ENCODE data around the gene DNAJC21. TPM values are rescaled to one million over a fixed set of nuclear protein-coding genes. Genes with fewer than 3 reads are reported as not detected.

Gene DNAJC21
- total and polyA plus RNA-seq, 9 of the 15 experiments (the other 6 are each of a cell fraction or from before 2014, with no cell fraction given), result 26.6 to 105 (median 70.7) TPM

DNA sequence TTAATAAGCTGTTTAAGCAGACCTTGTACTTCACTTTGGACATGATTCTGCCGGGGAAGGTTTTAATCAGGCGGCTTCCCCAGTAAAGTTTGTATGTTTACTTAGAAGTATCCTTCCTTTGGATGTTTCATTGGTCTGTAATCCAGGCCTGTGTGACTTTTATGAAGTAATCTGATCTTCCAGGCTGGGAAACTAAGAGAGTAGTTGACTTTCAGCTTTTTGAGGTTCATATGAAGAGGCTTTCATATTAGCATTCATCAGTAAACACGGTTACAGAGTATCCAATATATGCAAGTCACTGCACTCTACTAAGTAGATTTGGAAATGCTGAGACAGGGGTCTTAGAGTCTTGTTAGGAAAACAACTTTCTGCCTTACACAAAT lies 1.1 kb downstream of the DNAJC21 start (continued):
- 0 out of 2 replicates have a peak, but pooled peaks have one; percentile 22 for TF ChIP-seq HDAC2 (IDR thresholded peaks at IDR 0.05)

DNA sequence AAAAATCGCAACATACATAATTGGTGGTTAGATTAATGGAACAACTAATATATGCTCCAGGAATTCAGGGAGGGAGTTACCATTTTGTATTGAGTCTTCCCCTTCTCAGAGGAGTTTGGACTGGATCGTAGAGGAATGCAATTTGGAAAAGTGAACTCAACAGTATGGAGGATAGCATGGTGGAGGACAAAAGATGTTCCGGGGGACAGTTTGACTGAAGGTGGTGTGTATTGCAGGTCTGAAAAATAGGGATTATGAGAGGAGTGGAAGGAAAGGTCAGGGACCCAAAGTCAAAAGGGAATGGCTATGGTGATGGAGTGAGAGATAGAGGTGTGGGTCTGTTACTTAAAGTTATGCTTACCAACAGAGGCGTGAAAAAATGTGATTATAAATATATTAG lies 1.5 kb downstream of the DNAJC21 start:
- Histone ChIP-seq H3K79me2 (ENCODE audit: control insufficient read depth, insufficient read depth, low read length) (peaks cover 72% of the 10 kb centered on the region), H3K4me2 (ENCODE audit: insufficient read depth, low read length) (peak overlapping the region; percentile 94), H3K9ac (ENCODE audit: insufficient read depth in 1 of 2, low read depth in 2 of 2, low read length in 2 of 2) (peak overlapping the region; percentile 66 to 76), H3K27ac (ENCODE audit: extremely low read depth, low read depth, low read length) (peak overlapping the region; percentile 85), H4K20me1 (replicated peaks; ENCODE audit: control insufficient read depth, insufficient read depth, low read length) (no peaks in the 10 kb centered on the region), H2AFZ (ENCODE audit: low read depth, low read length) (no peak overlapping the region), H3K36me3 (ENCODE audit: control insufficient read depth, insufficient read depth, low read length) (peaks cover 62% of the 10 kb centered on the region), H3K9me3 (replicated peaks; ENCODE audit: control insufficient read depth, insufficient read depth, low read depth, low read length) (no peaks in the 10 kb centered on the region), H3K9me1 (ENCODE audit: control insufficient read depth, insufficient read depth, low read length) (no peaks in the 10 kb centered on the region), H3K4me1 (replicated peaks in 1 of 2; ENCODE audit: control insufficient read depth in 2 of 2, insufficient read depth in 2 of 2, low read length in 2 of 2) (peaks cover 9 to 18% of the 10 kb centered on the region in 2 experiments; a peak in 4 of 5 replicates), H3K4me3 (peak overlapping the region; percentile 84), H3K27me3 (ENCODE audit: control insufficient read depth in 2 of 2, insufficient read depth in 2 of 2, low read length in 2 of 2) (no peaks in the 10 kb centered on the region)
- FAIRE-seq, result no peak
- no peak for DNase-seq (ENCODE audit: extremely low read depth in 1 of 4, low spot score in 3 of 4)
- no peak for ATAC-seq
- ChIA-PET CTCF (ENCODE audit: low intra/inter-chr PET ratio) (no interaction called here), POLR2A (interaction anchor here (1.2 to 3.7 kb wide), 2 partner anchors 13 to 14 kb away, joined by 4 to 67 read pairs; partner anchors contain the start of genes BRIX1 and RAD1)
- intact Hi-C loops (cut with micrococcal nuclease) (no loop called here), in situ Hi-C loops (cut with MboI) (no loop called here)
- WGBS (ENCODE audit: insufficient coverage, low coverage, missing lambda C conversion rate), result 5% methylated on average over 4 of the region's 4 CpGs
- TSS peak; percentile 52 for BruUV-seq (replicated peaks)
- no peak for TF ChIP-seq E2F5 (CRISPR knock-in tag; IDR thresholded peaks at IDR 0.05)
- no peak for TF ChIP-seq ID3 (CRISPR knock-in tag; IDR thresholded peaks at IDR 0.05)
- no peak for TF ChIP-seq ID3 (tag; IDR thresholded peaks at IDR 0.05)
- TF ChIP-seq CHD2 (IDR thresholded peaks at IDR 0.05; ENCODE audit: low read depth, low read length), result no peak
- no peak for TF ChIP-seq ESRRB (CRISPR knock-in tag; IDR thresholded peaks at IDR 0.05; ENCODE audit: borderline replicate concordance)
- no peak for TF ChIP-seq FOXP1 (CRISPR knock-in tag; IDR thresholded peaks at IDR 0.05)
- 0 out of 2 replicates have a peak, but pooled peaks have one; percentile 61 for TF ChIP-seq HLTF (IDR thresholded peaks at IDR 0.05)
- TF ChIP-seq MCM5 (IDR thresholded peaks at IDR 0.05; ENCODE audit: low read depth), result no peak
- no peak for TF ChIP-seq GATA2 (CRISPR knock-in tag; IDR thresholded peaks at IDR 0.05)
- TF ChIP-seq, protein P1, sequence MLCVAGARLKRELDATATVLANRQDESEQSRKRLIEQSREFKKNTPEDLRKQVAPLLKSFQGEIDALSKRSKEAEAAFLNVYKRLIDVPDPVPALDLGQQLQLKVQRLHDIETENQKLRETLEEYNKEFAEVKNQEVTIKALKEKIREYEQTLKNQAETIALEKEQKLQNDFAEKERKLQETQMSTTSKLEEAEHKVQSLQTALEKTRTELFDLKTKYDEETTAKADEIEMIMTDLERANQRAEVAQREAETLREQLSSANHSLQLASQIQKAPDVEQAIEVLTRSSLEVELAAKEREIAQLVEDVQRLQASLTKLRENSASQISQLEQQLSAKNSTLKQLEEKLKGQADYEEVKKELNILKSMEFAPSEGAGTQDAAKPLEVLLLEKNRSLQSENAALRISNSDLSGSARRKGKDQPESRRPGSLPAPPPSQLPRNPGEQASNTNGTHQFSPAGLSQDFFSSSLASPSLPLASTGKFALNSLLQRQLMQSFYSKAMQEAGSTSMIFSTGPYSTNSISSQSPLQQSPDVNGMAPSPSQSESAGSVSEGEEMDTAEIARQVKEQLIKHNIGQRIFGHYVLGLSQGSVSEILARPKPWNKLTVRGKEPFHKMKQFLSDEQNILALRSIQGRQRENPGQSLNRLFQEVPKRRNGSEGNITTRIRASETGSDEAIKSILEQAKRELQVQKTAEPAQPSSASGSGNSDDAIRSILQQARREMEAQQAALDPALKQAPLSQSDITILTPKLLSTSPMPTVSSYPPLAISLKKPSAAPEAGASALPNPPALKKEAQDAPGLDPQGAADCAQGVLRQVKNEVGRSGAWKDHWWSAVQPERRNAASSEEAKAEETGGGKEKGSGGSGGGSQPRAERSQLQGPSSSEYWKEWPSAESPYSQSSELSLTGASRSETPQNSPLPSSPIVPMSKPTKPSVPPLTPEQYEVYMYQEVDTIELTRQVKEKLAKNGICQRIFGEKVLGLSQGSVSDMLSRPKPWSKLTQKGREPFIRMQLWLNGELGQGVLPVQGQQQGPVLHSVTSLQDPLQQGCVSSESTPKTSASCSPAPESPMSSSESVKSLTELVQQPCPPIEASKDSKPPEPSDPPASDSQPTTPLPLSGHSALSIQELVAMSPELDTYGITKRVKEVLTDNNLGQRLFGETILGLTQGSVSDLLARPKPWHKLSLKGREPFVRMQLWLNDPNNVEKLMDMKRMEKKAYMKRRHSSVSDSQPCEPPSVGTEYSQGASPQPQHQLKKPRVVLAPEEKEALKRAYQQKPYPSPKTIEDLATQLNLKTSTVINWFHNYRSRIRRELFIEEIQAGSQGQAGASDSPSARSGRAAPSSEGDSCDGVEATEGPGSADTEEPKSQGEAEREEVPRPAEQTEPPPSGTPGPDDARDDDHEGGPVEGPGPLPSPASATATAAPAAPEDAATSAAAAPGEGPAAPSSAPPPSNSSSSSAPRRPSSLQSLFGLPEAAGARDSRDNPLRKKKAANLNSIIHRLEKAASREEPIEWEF (CRISPR knock-in tag; IDR thresholded peaks at IDR 0.05), result no peak
- TF ChIP-seq DPF2 (IDR thresholded peaks at IDR 0.05), result no peak
- TF ChIP-seq SNRNP70 (optimal IDR thresholded peaks at IDR 0.05; ENCODE audit: low read depth, low read length), result no peak
